AG08395 (cell line): ENCODE data around the gene SYNPO2.
"Not testable (repeated sequence)": the region's sequence is repeated elsewhere in the genome, so short reads cannot be mapped to it uniquely, and the experiment has no call there.

Experiments used
- DNase-seq: peaks from one replicate; pipeline ENCODE4 v3.0.0; 2012; ENCODE audit warnings: mixed read lengths, low spot score

Gene SYNPO2

DNA sequence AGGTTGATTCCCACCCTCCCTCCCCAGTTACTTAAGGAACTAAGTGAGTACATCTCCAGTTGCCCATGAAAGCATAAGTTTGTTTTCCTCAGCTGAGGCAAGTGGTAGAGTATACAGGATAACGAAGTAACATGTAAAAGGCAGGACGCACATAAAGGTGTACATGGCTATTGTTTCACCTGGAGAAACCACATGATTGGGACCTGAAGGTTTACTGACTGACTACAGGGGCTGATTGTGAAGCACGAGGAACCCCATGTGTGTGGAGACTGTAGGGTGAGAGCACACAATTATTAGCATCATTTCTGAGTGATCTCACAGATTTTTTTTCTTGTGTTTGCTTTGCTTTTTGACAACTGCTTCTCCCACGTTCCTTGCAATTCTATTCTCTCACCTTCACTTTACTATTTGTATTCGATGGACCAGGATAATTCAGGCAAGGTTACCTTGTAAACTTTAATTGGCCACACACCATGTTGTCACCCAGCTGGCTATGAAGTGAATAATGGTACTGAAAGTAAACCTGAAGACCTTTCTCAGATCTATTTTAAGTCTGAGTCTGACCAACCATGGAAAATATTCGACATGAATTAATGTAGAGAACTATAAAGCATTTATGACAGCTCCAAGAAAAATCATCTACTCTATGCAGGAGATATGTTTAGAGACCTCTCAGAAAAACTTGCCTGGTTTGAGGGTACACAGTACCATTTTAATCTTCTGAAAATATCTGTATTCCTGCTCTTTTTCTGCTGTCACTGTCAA is 144.4 kb downstream of the SYNPO2 start:
- no peak for DNase-seq

DNA sequence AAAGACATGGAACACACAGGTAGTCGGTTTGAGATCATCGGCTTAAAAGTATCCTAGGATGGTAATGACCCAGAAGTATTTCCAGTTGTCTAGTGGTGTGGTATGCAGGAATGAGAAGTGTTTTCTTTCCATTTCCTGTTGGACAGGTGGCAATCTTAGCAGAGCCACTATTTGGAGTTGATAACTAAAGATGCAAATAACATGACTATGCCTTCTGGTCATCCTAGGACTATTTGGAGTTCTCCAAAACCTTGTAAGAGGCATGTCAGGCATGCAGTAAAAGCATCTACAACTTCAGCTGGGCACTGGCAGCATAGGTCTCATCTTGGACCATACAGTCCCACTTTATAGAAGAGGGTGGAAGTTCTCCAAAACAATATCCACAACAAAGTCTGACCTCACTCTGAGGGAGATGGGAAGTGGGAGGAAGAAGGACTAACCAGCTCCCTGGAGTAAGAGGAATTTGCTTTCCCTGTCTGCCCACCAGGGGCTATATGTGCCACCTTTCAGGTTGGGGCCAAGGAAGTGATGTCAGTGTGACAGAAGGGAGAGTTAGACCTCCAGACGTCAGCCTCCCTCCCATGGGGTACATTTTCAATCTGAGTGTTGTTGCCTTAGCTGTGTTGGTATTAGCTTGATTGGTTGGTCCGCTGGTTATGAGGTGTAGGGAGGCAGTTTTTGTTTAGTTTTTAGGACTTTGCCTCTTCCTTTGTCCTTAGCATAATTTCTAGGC is 145.8 kb downstream of the SYNPO2 start:
- no peak for DNase-seq

DNA sequence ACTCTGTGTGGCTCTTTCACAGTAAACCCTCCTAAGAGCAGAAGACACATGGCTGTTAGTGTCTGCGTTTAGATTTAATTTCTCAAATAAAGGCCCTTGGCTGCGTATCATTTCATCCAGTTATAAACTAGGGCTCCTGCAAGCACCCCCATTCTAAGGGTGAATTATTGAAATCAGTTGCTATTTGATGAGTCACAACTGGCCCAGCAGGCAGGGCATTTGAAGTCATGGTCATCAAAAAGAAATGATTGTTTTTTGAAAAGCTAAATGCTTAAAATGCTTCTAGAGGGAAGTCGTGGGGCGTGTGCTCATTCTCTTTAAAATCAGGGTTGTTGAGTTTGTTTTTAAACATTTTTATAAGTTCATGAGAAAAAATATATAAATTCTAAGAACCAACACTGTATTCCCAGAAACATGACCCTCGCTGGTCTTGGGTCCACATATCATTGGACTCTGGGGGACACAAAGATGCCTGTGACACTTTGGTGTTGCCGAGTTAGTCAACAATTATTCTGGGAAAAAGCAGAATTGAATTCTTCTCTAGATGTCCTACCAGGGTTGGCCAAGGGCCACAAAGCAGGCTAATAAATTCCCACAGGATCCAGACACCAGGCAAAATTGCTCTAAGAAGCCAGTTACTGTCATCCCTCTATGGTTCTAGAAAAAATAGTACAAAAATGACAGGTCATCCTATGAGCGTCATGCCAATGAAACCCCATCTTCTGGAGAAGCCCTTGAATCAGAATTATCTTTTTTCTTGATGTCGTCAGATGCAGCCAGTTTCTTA is 147.5 kb downstream of the SYNPO2 start:
- peak; percentile 31 for DNase-seq

DNA sequence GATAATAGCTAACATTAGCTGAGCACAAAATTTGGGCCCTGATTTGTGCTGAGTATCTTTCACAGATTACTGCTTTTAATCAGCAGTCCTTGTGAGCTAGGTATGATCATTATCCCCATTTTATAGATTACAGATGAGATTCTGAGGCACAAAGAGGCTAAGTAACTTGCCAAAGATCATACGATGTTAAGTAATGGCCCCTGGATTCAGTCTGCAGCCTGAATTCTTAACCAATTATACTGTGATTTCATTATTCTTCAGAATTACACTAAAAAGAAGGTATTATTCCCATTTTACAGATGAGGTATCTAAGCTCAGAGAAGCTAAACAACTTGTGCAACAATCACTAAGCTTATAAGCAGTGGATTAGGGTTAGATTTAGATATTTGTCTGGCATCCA is 149.1 kb downstream of the SYNPO2 start:
- DNase-seq = no peak

DNA sequence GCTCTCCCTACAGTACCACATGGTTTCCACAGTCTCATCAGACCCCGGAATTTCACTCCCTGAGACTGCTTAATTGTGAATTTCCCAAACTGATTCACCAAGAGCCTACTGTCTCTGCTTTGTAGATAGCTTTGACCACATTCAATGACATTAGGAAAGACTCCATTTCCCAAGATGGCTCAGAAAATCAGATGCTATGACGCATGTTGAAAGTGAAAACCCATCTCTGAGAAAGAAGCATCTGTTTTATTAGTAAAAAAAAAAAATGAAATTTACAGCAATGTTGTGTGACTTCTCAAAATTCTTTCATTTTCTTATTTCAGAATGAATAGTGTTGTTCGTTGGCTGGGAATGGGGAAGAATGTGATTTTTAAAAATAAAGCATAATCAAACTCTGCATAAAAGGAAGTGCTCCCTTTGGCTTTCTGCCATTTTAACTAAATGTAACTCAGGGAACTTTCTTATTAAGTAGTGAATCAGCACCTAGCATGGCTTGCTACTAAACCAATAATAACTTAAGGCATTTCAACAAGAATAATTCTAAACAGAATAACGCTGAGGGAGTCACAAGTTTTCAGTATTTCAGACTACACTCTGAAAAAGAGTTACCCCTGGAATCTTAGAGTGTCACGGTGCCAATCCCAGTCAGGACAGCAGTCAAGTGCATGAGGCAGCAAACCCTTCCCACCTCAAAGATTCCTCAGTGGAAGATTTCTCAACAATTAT is 149.6 kb downstream of the SYNPO2 start:
- DNase-seq = peak; percentile 34

DNA sequence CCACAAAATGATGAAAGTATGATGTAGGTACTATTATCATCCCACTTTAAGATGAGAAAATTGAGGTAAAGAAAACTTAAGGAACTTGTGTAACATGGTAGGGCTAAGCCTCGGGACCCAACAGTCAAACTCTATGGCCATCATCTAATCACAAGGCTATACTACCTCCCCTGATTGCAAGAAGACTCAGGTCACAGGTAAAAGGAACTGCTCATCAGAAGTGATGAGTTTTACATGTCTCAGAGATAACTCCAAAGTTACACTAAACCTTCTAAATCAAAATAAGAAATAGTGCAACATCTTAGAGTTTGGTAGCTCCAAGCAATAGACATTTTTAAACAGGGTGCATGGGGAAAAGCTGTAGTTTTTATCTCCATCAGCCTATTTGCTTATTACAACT is 150.5 kb downstream of the SYNPO2 start:
- DNase-seq = no peak

DNA sequence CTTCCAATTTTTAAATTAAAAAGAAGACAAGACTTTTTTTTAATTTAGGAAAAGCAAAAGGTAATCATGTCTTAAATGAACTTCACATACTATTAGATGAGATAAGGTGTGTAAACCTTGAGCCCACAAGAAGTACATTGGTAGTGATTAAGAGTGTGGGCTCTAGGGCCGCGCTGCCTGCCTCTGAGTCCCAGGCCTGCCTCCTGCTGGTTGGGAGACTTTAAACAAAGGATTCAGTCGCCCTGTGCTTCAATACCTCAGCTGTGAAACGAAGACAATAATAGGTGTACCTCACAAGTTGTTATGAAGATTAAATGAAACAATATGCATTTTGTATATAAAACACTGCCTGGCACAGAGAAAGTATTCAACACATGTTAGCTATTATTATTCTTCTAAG is 151.1 kb downstream of the SYNPO2 start:
- no peak for DNase-seq

DNA sequence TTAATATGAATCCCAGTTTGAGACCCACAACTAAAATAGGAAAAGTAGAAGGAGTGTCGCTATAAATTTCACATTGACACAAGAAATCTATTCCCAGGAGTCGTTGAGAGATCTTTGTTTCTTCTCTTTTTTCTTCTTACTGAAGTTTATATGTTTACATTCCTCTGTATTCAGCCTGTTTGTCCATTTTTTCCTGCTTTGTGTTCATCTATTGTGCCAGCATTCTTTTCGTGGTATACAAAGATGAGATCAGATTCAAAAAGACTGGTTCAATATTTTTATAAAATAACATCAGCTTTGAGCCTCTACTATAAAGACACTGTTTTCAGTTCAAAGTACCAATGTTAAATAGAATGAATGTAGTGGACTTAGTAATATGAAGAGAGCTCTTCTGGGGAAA is 151.6 kb downstream of the SYNPO2 start:
- DNase-seq = no peak

DNA sequence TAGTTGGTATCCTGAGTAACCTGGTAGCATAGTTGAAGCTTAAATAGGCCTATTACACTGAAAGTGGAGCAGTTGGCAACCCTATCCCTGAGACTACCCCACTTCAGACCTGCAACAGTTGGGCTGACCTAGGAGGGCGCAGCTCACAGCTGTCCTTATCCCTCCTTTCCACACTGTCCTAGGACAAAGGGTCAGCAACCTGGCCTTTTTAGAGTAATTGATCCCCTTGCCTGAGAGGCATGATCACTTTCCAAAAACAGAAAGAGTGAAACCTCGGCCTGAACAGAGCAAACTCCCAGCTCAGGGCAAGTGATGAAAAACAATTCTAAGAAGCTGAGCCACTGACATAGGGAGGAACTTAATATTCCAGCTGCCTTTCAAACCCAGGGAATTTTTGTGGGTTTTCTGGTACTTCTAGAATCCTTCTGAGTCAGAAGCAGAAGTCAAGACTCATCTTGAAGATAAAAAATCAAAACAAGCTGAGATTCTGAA is 152.1 kb downstream of the SYNPO2 start:
- peak; percentile 75 for DNase-seq

DNA sequence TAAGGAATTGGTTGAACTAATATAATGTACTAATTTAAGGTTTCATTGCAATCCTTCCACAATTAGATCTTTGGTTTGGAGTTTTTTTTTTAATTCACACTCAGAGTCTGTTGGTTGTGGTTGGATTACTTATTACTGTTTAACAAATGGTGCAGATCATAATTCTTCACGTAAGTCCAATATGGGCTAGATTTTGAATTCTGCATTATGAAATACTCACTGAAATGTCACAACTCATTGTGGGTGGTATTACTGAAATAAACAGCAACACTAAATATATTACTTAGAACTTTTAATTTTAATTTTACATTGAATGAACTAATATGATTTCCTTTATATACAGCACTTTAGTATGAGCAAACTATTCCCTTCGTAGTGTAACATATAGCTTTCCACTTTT is 152.7 kb downstream of the SYNPO2 start:
- DNase-seq = no peak

DNA sequence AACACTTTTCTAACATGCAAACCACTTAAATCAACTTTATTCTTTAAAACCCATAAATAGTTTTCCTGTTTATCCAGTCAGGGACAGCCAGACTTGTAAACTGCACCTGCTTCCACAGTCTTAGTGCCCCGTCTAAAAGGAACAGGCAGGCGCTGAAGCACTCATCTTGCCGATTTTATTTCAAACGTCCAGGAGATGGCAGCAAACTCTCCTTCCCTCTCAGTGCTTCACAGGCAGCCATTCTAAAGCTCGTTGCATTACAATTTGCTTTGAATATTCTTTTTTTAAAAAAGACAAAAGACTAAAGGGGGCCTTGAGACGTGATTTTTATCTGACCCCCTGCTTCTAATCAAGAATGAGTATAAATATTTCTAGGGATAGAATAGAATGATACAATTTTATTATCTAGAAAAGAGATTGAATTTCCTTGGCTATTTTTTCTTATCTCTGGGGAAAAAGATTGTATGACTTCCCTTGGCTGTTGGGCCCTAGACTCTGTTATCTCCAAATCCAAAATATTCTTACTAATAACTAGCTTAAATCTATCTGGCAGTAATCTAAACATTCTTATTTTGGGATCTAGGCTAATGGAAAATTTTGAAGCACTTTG is 153.4 kb downstream of the SYNPO2 start:
- DNase-seq = peak; percentile 73

DNA sequence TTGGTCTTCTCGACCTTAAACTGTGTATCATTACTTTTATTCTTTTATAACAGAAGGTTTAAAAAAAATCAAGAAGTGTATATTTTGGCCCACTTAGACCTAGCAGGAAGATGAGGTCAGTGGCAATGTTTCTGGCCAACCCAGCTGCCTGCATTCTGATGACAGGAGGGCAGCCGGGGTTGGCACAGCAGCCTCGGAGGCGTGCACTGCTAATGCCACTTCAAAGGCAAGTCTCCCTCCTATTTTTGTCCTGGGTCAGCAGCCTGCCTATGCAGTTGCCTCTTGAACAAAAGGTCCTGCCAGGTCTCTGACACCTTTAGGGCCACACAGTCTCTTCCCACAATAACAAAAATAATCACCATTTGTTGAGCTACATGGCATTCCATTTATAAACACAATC is 157.6 kb downstream of the SYNPO2 start:
- DNase-seq = no peak

DNA sequence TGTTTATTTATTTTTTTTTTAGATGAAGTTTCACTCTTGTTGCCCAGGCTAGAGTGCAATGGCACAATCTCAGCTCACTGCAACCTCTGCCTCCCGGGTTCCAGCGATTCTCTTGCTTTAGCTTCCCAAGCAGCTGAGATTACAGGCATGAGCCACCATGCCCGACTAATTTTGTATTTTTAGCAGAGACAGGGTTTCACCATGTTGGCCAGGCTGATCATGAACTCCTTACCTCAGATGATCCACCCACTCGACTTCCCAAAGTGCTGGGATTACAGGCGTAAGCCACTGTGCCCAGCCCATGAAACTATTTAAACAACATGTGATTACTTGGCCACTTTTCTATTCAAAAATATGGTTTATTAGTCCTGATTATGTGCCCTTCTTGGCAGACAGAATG is 158.4 kb downstream of the SYNPO2 start:
- not testable (repeated sequence) for DNase-seq

DNA sequence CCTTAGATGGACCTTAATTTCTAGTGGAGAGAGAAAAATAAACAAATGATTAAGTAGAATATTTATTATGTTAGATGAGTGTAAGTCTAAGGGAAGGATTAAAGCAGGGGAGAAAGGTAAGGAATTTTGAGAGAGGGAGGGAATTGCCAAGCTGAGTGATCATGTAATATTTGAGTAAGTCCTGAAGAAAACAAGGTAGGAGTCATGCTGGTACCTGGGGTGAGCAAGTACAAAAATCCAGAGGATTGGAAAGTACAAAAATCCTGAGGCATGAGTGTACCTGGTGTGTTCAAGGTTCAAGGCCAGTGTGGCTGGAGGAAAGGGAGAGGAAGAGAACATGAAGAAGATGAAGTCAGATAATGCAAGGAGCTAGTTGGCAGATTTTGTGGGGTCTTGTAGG is 159.8 kb downstream of the SYNPO2 start:
- no peak for DNase-seq

DNA sequence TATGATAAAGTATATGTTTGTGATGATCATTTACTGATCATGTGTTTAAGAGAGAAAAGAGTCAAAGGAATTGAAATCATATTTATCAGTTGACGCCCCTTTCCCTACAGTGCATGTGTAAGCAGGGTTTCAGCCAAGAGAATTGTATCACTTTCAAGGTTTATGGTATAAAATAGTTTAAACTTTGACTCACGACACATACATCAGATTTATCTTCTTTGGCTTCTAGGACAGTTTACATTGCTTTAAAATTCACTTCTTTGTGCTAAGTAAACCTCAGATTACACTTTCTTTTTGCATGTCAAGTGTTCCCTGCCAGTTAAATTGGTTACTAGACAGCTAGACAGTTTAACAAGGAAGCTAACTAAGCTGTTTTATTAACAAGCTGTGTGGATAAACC is 160.7 kb downstream of the SYNPO2 start:
- no peak for DNase-seq

DNA sequence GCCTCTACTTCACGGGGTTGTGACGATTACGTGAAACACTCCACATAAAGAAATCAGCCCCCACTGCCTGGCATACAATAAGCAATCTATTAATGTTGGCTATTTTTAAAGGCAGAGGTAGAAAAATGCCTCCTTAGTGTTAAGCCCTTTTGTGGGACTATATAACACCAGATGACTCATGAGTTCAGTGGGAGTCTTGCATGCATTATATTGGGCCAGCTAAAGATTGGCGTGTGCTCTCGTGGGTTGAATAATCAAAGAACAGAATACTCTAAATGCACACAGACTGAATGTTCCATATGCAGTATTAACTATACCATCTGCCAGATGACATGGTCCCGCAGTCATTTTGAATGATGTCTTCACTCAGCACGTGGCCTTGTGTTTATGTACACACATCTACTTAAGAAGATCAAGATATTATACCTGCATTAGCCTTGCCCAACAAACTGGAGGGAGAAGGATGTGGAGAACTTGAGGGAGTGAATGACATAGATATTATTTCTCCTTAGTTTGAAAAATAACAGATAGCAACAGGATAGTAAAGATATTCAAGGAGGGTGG is 162.0 kb downstream of the SYNPO2 start:
- no peak for DNase-seq

DNA sequence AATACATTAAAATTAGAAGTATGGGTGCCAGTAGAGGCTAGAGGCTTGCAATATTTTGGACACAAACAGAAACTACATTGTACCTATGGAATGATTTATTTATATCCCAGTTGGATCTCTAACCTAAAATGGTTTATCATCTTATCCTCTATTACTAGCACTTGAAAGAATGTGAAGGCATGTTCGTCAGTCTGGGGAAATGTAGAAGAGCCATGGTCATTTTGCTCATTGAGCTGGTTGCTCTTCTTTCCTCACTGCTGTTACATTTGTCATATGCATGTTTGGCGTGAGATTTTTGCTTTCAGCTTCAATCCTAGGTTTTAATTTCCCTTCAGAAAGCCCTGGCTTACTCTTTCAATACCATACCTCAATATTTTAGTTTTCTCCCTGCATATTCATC is 164.6 kb downstream of the SYNPO2 start:
- DNase-seq = no peak

DNA sequence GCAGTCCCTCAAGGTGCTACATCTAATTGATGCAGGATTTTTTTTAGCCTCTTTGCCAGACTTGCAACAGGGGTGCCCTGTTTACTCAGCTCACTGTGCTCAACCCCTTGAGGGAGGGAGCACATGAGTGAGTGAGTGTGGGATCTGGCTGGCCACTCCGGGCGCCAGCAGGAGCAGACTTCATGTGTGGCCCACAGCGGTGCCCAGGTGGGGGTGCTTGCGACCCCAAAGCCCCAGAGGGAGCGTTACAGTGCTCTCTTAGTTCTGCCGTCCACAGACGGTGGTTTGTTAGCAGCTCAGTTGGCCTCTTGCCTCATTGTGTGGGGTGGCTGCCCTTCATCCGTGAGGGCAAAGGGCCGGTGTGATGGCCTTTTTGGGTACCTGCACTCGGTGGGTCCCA is 165.3 kb downstream of the SYNPO2 start:
- no peak for DNase-seq

DNA sequence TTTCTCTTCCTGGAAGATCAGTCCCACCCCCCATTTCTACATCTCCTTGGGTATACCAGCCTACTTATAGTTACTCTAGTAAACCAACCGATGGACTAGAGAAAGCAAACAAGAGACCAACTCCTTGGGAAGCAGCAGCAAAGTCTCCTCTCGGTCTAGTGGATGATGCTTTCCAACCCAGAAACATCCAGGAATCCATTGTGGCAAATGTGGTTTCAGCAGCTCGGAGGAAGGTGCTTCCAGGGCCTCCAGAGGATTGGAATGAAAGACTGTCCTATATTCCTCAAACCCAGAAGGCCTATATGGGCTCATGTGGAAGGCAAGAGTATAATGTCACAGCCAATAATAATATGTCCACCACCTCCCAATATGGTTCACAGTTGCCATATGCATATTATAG is 168.8 kb downstream of the SYNPO2 start:
- DNase-seq = no peak

DNA sequence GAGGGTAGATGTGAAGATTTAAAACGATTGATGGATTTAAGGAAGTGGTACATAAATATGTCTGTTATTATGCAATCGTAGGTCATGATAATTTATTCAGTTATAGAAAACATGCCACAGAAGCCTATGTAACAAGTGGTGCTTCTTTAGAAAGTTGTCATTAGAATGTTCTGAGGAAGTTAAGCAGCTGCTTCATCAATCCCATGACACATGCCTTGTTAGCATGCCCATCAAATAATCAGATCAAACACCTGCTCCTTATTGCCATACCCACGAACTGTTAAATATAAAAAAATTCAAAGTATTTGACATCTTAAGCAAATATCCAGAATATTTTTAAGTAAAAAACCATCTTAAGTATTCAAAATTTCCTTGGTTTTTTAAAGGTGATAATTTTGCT is 170.6 kb downstream of the SYNPO2 start:
- no peak for DNase-seq

DNA sequence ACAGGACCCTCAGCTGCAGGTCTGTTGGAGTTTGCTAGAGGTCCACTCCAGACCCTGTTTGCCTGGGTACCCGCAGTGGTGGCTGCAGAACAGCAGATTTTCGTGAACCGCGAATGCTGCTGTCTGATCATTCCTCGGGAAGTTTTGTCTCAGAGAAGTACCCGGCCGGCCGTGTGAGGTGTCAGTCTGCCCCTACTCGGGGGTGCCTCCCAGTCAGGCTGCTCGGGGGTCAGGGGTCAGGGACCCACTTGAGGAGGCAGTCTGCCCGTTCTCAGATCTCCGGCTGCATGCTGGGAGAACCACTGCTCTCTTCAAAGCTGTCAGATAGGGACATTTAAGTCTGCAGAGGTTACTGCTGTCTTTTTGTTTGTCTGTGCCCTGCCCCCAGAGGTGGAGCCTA is 178.5 kb downstream of the SYNPO2 start:
- not testable (repeated sequence) for DNase-seq
